Brain pericyte (primary cell): ENCODE data around the gene CCDC169.
A peak's percentile ranks its signal among the peaks of the same experiment; 100 is the strongest.

Source experiments
- DNase-seq: peaks from one replicate; pipeline ENCODE4 v3.0.0-alpha.2; 2012; ENCODE audit warnings: low read depth, low spot score

The CCDC169 gene

GRCh38 chr13:36244073-36244472, 53.5 kb downstream of the CCDC169 start:
- DNase-seq = no peak

- no peak for DNase-seq
Measured at GRCh38 chr13:36242761-36243160, 54.9 kb downstream of the CCDC169 start.

GRCh38 chr13:36231236-36231635, 66.4 kb downstream of the CCDC169 start:
- no peak for DNase-seq

- no peak for DNase-seq
Measured at GRCh38 chr13:36224730-36225129, 72.9 kb downstream of the CCDC169 start.

- no peak for DNase-seq
Measured at GRCh38 chr13:36219883-36220282, 77.7 kb downstream of the CCDC169 start.

GRCh38 chr13:36217456-36217855, 80.2 kb downstream of the CCDC169 start:
- DNase-seq = no peak

GRCh38 chr13:36214163-36214921, 83.3 kb downstream of the CCDC169 start, which contains the start of gene SOHLH2:
Gene SOHLH2 (minus strand): TSS chr13:36214556. CDS start chr13:36214526, 30 bp downstream.
- no peak for DNase-seq

GRCh38 chr13:36212789-36213188, 84.8 kb downstream of the CCDC169 start:
- DNase-seq = no peak

GRCh38 chr13:36211567-36211966, 86.0 kb downstream of the CCDC169 start:
- DNase-seq = peak; percentile 93

GRCh38 chr13:36210738-36211137, 86.9 kb downstream of the CCDC169 start:
- DNase-seq = no peak

- DNase-seq = no peak
Measured at GRCh38 chr13:36207672-36208071, 89.9 kb downstream of the CCDC169 start.

GRCh38 chr13:36193151-36193855, 104.3 kb downstream of the CCDC169 start:
- no peak for DNase-seq

- DNase-seq = no peak
Measured at GRCh38 chr13:36192166-36192565, 105.4 kb downstream of the CCDC169 start.

- DNase-seq = no peak
Measured at GRCh38 chr13:36190771-36191170, 106.8 kb downstream of the CCDC169 start.

GRCh38 chr13:36188441-36188840, 109.2 kb downstream of the CCDC169 start:
- DNase-seq = no peak

GRCh38 chr13:36183901-36184300, 113.7 kb downstream of the CCDC169 start:
- DNase-seq = no peak
